ENCODE results near the gene LRRC8E.

- no peak for TF ChIP-seq POLR2A (IDR thresholded peaks at IDR 0.05)
- TF ChIP-seq CTCF (IDR thresholded peaks at IDR 0.05): no peak
These were observed 44.6 kb downstream of the LRRC8E start for GRCh38 chr19:7932930-7933300.
